A549 (cell line): ENCODE data around the gene C3orf52. TPM values are rescaled to one million over a fixed set of nuclear protein-coding genes. Genes with fewer than 3 reads are reported as not detected.

Experiments used
- ATAC-seq, 2 experiments: fragments of 200-7000 bp in 1 of 2; fragments of >200 bp in 1 of 2; cut with Nextera tagmentation in 1 of 2; cut with Tn5 transposase in 1 of 2; 3 replicates each; pipeline versions ENCODE4 v1.8.0 to v1.9.1; 2018 to 2020; ENCODE audit warnings: mild to moderate bottlenecking in 1 of 2, moderate library complexity in 1 of 2
- CTCF ChIA-PET: fragments of 300-600 bp; sonication (Branson Sonifier 250); formaldehyde crosslinking; extraction: SDS; loops from one replicate; lab custom pipeline; 2021; ENCODE audit warnings: antibody characterized with exemption, inconsistent platforms; lab: Yijun Ruan, JAX
- POLR2A ChIA-PET: fragments of 350-600 bp; formaldehyde crosslinking; extraction: SDS; loops from one replicate; lab custom pipeline; 2021; ENCODE audit warnings: antibody characterized with exemption, inconsistent platforms; lab: Yijun Ruan, JAX
- DNase-seq, 2 experiments: peaks; one replicate each; pipeline versions ENCODE4 v3.0.0 to v3.0.0-alpha.2; 2011 to 2016; ENCODE audit warnings: low read depth in 1 of 2, low spot score in 1 of 2
- FAIRE-seq: peaks from 2 replicates; lab custom pipeline; 2011; peaks lifted over from hg19 to GRCh38; lab: Jason Lieb, UNC
- H3K27ac ChIP-seq, 2 experiments: fragments of >200 bp; sonication (Bioruptor Twin); formaldehyde crosslinking; 3 replicates each; pipeline ENCODE4 v1.5.1; 2016 to 2017
- H3K4me1 ChIP-seq: fragments of >200 bp; sonication (Bioruptor Twin); formaldehyde crosslinking; 3 replicates; pipeline ENCODE4 v1.6.1; 2016
- H3K4me2 ChIP-seq: fragments of >200 bp; sonication (Bioruptor Twin); formaldehyde crosslinking; 3 replicates; pipeline ENCODE4 v1.6.1; 2016
- H3K4me3 ChIP-seq: fragments of >200 bp; sonication (Bioruptor Twin); formaldehyde crosslinking; 3 replicates; pipeline ENCODE4 v1.5.1; 2016
- H3K9me3 ChIP-seq: fragments of >200 bp; sonication (Bioruptor Twin); formaldehyde crosslinking; 3 replicates; pipeline ENCODE4 v1.6.1; 2016
- BCL3 ChIP-seq: fragments of >200 bp; sonication (Bioruptor Twin); formaldehyde crosslinking; IDR thresholded peaks from 3 replicates; pipeline ENCODE4 v1.6.1; 2016
- E2F6 ChIP-seq: IDR thresholded peaks from 2 replicates; pipeline ENCODE4 v1.6.1; 2012; ENCODE audit warnings: low read depth, borderline replicate concordance
- FOSL2 ChIP-seq, 2 experiments: fragments of 450-650 bp in 1 of 2; fragments of >200 bp in 1 of 2; sonication (Bioruptor Twin) in 1 of 2; formaldehyde crosslinking; IDR thresholded peaks; 2 replicates each; pipeline versions ENCODE4 v1.5.0 to v1.6.1; 2016 to 2020; ENCODE audit warnings: mild to moderate bottlenecking in 1 of 2, moderate library complexity in 1 of 2
- HDAC2 ChIP-seq: fragments of 200-600 bp; sonication (generic); IDR thresholded peaks from 2 replicates; pipeline ENCODE4 v1.6.1; 2016
- HES2 ChIP-seq: fragments of >200 bp; sonication (Bioruptor Twin); formaldehyde crosslinking; IDR thresholded peaks from 2 replicates; pipeline ENCODE4 v1.6.1; 2016
- HOXB13 ChIP-seq: fragments of 250-450 bp; sonication (Bioruptor Pico); IDR thresholded peaks from 2 replicates; pipeline ENCODE4 v1.5.0; 2020; ENCODE audit warnings: low read depth, mild to moderate bottlenecking, moderate library complexity
- MAFK ChIP-seq: fragments of 450-650 bp; IDR thresholded peaks from 2 replicates; pipeline ENCODE4 v1.6.1; 2014; ENCODE audit not compliant: partially characterized antibody
- MAX ChIP-seq: IDR thresholded peaks from 2 replicates; pipeline ENCODE4 v1.6.1; 2012
- MAZ ChIP-seq: fragments of 150-350 bp; IDR thresholded peaks from 2 replicates; pipeline ENCODE4 v1.6.1; 2014; ENCODE audit warnings: antibody characterized with exemption, low read depth, low read length, borderline replicate concordance
- PHF8 ChIP-seq: fragments of 200-600 bp; sonication (generic); IDR thresholded peaks from 2 replicates; pipeline ENCODE4 v1.6.1; 2016; ENCODE audit warnings: low read depth, mild to moderate bottlenecking, antibody characterized with exemption, moderate library complexity, borderline replicate concordance
- RFX5 ChIP-seq: fragments of 450-650 bp; IDR thresholded peaks from 2 replicates; pipeline ENCODE4 v1.7.1; 2014; ENCODE audit warnings: antibody characterized with exemption, mild to moderate bottlenecking, moderate library complexity
- SMC3 ChIP-seq: fragments of >200 bp; sonication (Bioruptor Twin); formaldehyde crosslinking; IDR thresholded peaks from 3 replicates; pipeline ENCODE4 v1.6.1; 2018; ENCODE audit warnings: inconsistent platforms
- TFCP2L1 ChIP-seq: fragments of 250-450 bp; sonication (Bioruptor Pico); IDR thresholded peaks from 2 replicates; pipeline ENCODE4 v1.5.0; 2021; ENCODE audit warnings: mild to moderate bottlenecking
- ZC3H11A ChIP-seq: fragments of 450-650 bp; IDR thresholded peaks from 2 replicates; pipeline ENCODE4 v1.6.1; 2014; ENCODE audit warnings: antibody characterized with exemption, mild to moderate bottlenecking
- ZSCAN20 ChIP-seq: fragments of 250-450 bp; sonication (Bioruptor Pico); IDR thresholded peaks from 2 replicates; pipeline ENCODE4 v1.8.0; 2022; ENCODE audit warnings: mild to moderate bottlenecking, moderate library complexity
- WGBS: methylation state at CpG from one replicate; pipeline ENCODE4 v1.1.6; 2017; ENCODE audit errors: missing lambda C conversion rate; 5-methylcytosine and 5-hydroxymethylcytosine counted together
- polyA plus RNA-seq, 4 experiments: library from polyadenylated mRNA; depleted of rRNA in 3 of 4; stranded (reverse); fragments of >200 nt; fragmentation: RNase III in 1 of 4; extraction: RNeasy Plus Mini Kit Qiagen cat#74134 plus additional on column Dnase treatment in 1 of 4; gene quantifications; 2 replicates in 3 of 4; 3 replicates in 1 of 4; pipeline ENCODE4 v1.2.3, GENCODE V29; 2011 to 2017

C3orf52 gene
- polyA plus RNA-seq, 2 of the 4 experiments (the other 2 are of a cell fraction) = 7.0 to 11.5 TPM

- FAIRE-seq = no peak
- peak; percentile 10 to 17; a peak in 4 of 6 replicates for ATAC-seq
- WGBS = 29% methylated on average over 14 of the region's 14 CpGs
- H3K27ac ChIP-seq = peak overlapping the region; percentile 69 to 94
- peak overlapping the region; percentile 58 for H3K4me3 ChIP-seq
- TF ChIP-seq ZC3H11A = no peak
- no peak for TF ChIP-seq HOXB13 (CRISPR knock-in tag)
- TF ChIP-seq SMC3 = no peak
- no peak for TF ChIP-seq E2F6
- no peak for TF ChIP-seq FOSL2 (IDR thresholded peaks at IDR 0.05)
- no peak for TF ChIP-seq FOSL2 (CRISPR knock-in tag; IDR thresholded peaks at IDR 0.05)
- TF ChIP-seq HES2 = no peak
- peaks cover 32% of the 10 kb centered on the region for H3K4me1 ChIP-seq
- H3K4me2 ChIP-seq = peak overlapping the region; percentile 97
- H3K9me3 ChIP-seq = no peaks in the 10 kb centered on the region
- DNase-seq = peak; percentile 14 to 37
- ChIA-PET POLR2A (interaction anchor here (1.2 to 1.7 kb wide), 2 partner anchors 10 to 12 kb away, joined by 4 to 8 read pairs; no protein-coding TSS in a partner anchor), CTCF (interaction anchor here (1.0 kb wide), 2 partner anchors 43 to 439 kb away, joined by 4 read pairs; no protein-coding TSS in a partner anchor)
Measured at GRCh38 chr3:112086875-112087524, 811 bp downstream of the C3orf52 start.

- ChIA-PET POLR2A (interaction anchor here (1.2 kb wide), 1 partner anchor 13 kb away, joined by 4 read pairs; no protein-coding TSS in a partner anchor), CTCF (interaction anchor here (1.0 to 1.7 kb wide), 3 partner anchors 44 to 99 kb away, joined by 3 to 4 read pairs (median 4); no protein-coding TSS in a partner anchor)
- H3K27ac ChIP-seq = peak overlapping the region in 1 of 2 experiments; percentile 94; a peak in 3 of 6 replicates
Measured at GRCh38 chr3:112087746-112088145, 1.6 kb downstream of the C3orf52 start.

GRCh38 chr3:112088944-112089343 lies 2.8 kb downstream of the C3orf52 start:
- CTCF ChIA-PET = interaction anchor here (1.1 to 1.7 kb wide), 2 partner anchors 46 to 100 kb away, joined by 4 read pairs; no protein-coding TSS in a partner anchor

More at GRCh38 chr3:112087746-112088145, 1.6 kb downstream of the C3orf52 start:
- peaks cover 32% of the 10 kb centered on the region for H3K4me1 ChIP-seq
- H3K4me3 ChIP-seq = no peak overlapping the region
- H3K9me3 ChIP-seq = no peaks in the 10 kb centered on the region
- WGBS = 95% methylated on average over 5 of the region's 5 CpGs
- H3K4me2 ChIP-seq = peak overlapping the region; percentile 97
- TF ChIP-seq RFX5 (no peak), SMC3 (no peak), ZSCAN20 (CRISPR knock-in tag) (no peak), MAZ (no peak), MAX (no peak), MAFK (no peak)
- TF ChIP-seq, all 56 proteins: peak for 0
- FAIRE-seq (no peak), DNase-seq (no peak), ATAC-seq (no peak)

More at GRCh38 chr3:112088944-112089343, 2.8 kb downstream of the C3orf52 start:
- 81% methylated on average over 4 of the region's 4 CpGs for WGBS
- FAIRE-seq (no peak), ATAC-seq (no peak), DNase-seq (no peak)
- POLR2A ChIA-PET = no interaction called here
- no peak overlapping the region for H3K4me3 ChIP-seq
- H3K4me1 ChIP-seq = peaks cover 32% of the 10 kb centered on the region
- no peak overlapping the region for H3K27ac ChIP-seq
- H3K9me3 ChIP-seq = no peaks in the 10 kb centered on the region
- 0 out of 2 replicates have a peak, but pooled peaks have one; percentile 19 for TF ChIP-seq PHF8
- TF ChIP-seq HDAC2 = no peak
- TF ChIP-seq ZSCAN20 (CRISPR knock-in tag) = no peak
- TF ChIP-seq E2F6 = no peak
- no peak for TF ChIP-seq TFCP2L1 (CRISPR knock-in tag)
- no peak for TF ChIP-seq BCL3
- no peak overlapping the region; the same call in 2 of the 3 replicates for H3K4me2 ChIP-seq
